GM12892 (cell line): ENCODE measurements around the gene PDX1.

Experiments used
- POLR2A ChIP-seq: IDR thresholded peaks from 2 replicates; pipeline ENCODE4 v1.6.1; 2011; ENCODE audit warnings: low read depth, low read length, control low read depth
- POLR2AphosphoS5 ChIP-seq: IDR thresholded peaks from 2 replicates; pipeline ENCODE4 v1.6.1; 2011; ENCODE audit warnings: low read depth, low read length, control low read depth
- TAF1 ChIP-seq: IDR thresholded peaks from 2 replicates; pipeline ENCODE4 v1.6.1; 2011; ENCODE audit warnings: low read depth, mild to moderate bottlenecking, control low read depth, low read length, borderline replicate concordance

DNA sequence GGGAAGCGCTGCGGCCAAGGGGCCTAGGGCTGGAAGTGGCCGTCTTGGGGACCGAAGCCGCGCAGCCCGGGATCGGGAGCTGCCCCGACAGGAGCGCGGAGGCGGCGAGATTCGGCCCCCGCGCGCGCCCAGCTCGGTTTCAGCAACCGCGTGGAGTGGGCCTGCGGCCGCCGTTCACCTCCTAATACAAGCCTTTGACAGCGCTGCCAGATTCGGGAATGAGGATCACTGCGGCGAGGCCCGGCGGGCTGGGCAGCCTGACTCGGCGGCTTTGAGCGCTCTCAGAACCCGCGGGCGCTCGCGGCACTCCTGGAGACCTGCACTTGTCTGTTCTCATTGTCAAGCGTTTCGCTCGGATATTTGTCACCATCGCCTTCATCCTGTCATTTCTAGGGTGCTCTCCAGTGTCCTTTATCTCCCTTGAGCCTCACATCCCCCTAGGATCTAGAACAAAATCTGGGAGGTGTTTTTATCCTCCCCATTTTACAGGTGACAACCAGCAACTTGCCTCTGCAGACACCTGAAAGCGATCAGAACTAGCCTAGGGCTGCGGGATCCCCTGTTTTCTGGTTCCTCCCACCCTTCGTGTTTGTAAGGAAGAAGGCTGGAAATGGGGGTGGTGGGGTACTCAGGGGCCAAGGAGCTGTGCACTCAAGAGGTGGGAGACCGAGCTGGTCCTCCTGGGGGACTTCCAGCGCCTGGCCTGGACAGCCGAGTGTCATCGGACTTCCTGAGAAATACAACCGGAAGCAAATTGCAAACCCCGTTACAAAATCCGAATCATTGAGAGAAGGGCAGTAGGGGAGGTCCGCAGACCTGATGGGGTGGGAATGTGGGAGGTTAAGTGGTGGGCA is 50.8 kb downstream of the PDX1 start:
- no peak for TF ChIP-seq POLR2A
- no peak for TF ChIP-seq TAF1
- no peak for TF ChIP-seq POLR2AphosphoS5
